CD4-positive, alpha-beta T cell treated with Interleukin-21 for 1 hour (primary cell): ENCODE measurements around the gene NRIP1.
"Not testable (repeated sequence)": the region's sequence is repeated elsewhere in the genome, so short reads cannot be mapped to it uniquely, and the experiment has no call there.

Source experiments
- DNase-seq: peaks from one replicate; pipeline ENCODE4 v3.0.0-alpha.2; 2020

Gene NRIP1

GRCh38 chr21:15037095-15037899, 27.5 kb downstream of the NRIP1 start:
- no peak for DNase-seq

GRCh38 chr21:15036189-15036588, 28.6 kb downstream of the NRIP1 start:
- no peak for DNase-seq

GRCh38 chr21:15034126-15034853, 30.5 kb downstream of the NRIP1 start:
- no peak for DNase-seq

GRCh38 chr21:15031790-15032357, 32.9 kb downstream of the NRIP1 start:
- DNase-seq: no peak

- not testable (repeated sequence) for DNase-seq
Measured at GRCh38 chr21:15031362-15031761, 33.4 kb downstream of the NRIP1 start.

- not testable (repeated sequence) for DNase-seq
Measured at GRCh38 chr21:15030861-15031260, 33.9 kb downstream of the NRIP1 start.

- no peak for DNase-seq
Measured at GRCh38 chr21:15029077-15029476, 35.7 kb downstream of the NRIP1 start.

GRCh38 chr21:15028186-15028585, 36.6 kb downstream of the NRIP1 start:
- no peak for DNase-seq

GRCh38 chr21:15027056-15027455, 37.7 kb downstream of the NRIP1 start:
- no peak for DNase-seq

GRCh38 chr21:15026370-15026769, 38.4 kb downstream of the NRIP1 start:
- no peak for DNase-seq

GRCh38 chr21:15023776-15024175, 41.0 kb downstream of the NRIP1 start:
- no peak for DNase-seq

- DNase-seq: no peak
Measured at GRCh38 chr21:15022608-15023261, 42.1 kb downstream of the NRIP1 start.

- DNase-seq: no peak
Measured at GRCh38 chr21:15020797-15021196, 44.0 kb downstream of the NRIP1 start.

GRCh38 chr21:15018382-15018781, 46.4 kb downstream of the NRIP1 start:
- no peak for DNase-seq

- DNase-seq: no peak
Measured at GRCh38 chr21:15015622-15016471, 49.0 kb downstream of the NRIP1 start.

- no peak for DNase-seq
Measured at GRCh38 chr21:15014221-15014620, 50.6 kb downstream of the NRIP1 start.

GRCh38 chr21:15011967-15012366, 52.8 kb downstream of the NRIP1 start:
- no peak for DNase-seq

GRCh38 chr21:15010645-15011044, 54.2 kb downstream of the NRIP1 start:
- no peak for DNase-seq

GRCh38 chr21:15009837-15010363, 54.9 kb downstream of the NRIP1 start:
- DNase-seq: no peak

GRCh38 chr21:15007716-15008296, 57.0 kb downstream of the NRIP1 start:
- no peak for DNase-seq

GRCh38 chr21:15006594-15007230, 58.1 kb downstream of the NRIP1 start:
- DNase-seq: no peak
